HG02970 (cell line): ENCODE measurements around the gene HEPN1.
"Not testable (repeated sequence)": the region's sequence is repeated elsewhere in the genome, so short reads cannot be mapped to it uniquely, and the experiment has no call there.

Experiments used
- ATAC-seq: cut with Tn5 transposase; IDR thresholded peaks from one replicate; pipeline ENCODE4 v1.9.1; 2021; ENCODE audit warnings: mild to moderate bottlenecking, moderate library complexity, moderate number of reproducible peaks; ENCODE audit not compliant: unreplicated experiment, low FRiP score

Gene HEPN1

GRCh38 chr11:124938206-124938765 lies 19.2 kb downstream of the HEPN1 start:
- no peak for ATAC-seq

GRCh38 chr11:124938970-124939369 lies 19.9 kb downstream of the HEPN1 start:
- no peak for ATAC-seq

GRCh38 chr11:124941703-124942102 lies 22.7 kb downstream of the HEPN1 start:
- no peak for ATAC-seq

GRCh38 chr11:124942466-124943253 lies 23.6 kb downstream of the HEPN1 start:
- ATAC-seq: no peak

GRCh38 chr11:124943254-124943616 lies 24.2 kb downstream of the HEPN1 start:
- no peak for ATAC-seq

- no peak for ATAC-seq
These were observed 24.7 kb downstream of the HEPN1 start for GRCh38 chr11:124943741-124944140.

GRCh38 chr11:124944565-124944964 lies 25.5 kb downstream of the HEPN1 start:
- ATAC-seq: no peak

GRCh38 chr11:124945826-124946225 lies 26.8 kb downstream of the HEPN1 start:
- no peak for ATAC-seq

- no peak for ATAC-seq
These were observed 27.7 kb downstream of the HEPN1 start for GRCh38 chr11:124946735-124947141.

GRCh38 chr11:124950601-124951330 lies 31.7 kb downstream of the HEPN1 start:
- no peak for ATAC-seq

- no peak for ATAC-seq
These were observed 32.3 kb downstream of the HEPN1 start for GRCh38 chr11:124951341-124951740.

GRCh38 chr11:124953753-124954589 lies 34.9 kb downstream of the HEPN1 start, which contains the start of gene CCDC15:
Gene CCDC15, plus strand, starts transcription at chr11:124954202. Its CDS starts 531 bp downstream, at chr11:124954733.
- peak; percentile 99 for ATAC-seq

- ATAC-seq: no peak
These were observed 35.5 kb downstream of the HEPN1 start for GRCh38 chr11:124954590-124954955.

- ATAC-seq: no peak
These were observed 36.0 kb downstream of the HEPN1 start for GRCh38 chr11:124955035-124955434.

GRCh38 chr11:124961972-124962609 lies 43.0 kb downstream of the HEPN1 start:
- ATAC-seq: peak; percentile 56

GRCh38 chr11:124968197-124968596 lies 49.1 kb downstream of the HEPN1 start:
- ATAC-seq: not testable (repeated sequence)
